ENCODE results near the gene ZDHHC16. TPM values are rescaled to one million over a fixed set of nuclear protein-coding genes. Genes with fewer than 3 reads are reported as not detected.

Gene ZDHHC16
- total and polyA plus RNA-seq, 9 donors = 17.8 to 34.7 (median 26.2) TPM

DNA sequence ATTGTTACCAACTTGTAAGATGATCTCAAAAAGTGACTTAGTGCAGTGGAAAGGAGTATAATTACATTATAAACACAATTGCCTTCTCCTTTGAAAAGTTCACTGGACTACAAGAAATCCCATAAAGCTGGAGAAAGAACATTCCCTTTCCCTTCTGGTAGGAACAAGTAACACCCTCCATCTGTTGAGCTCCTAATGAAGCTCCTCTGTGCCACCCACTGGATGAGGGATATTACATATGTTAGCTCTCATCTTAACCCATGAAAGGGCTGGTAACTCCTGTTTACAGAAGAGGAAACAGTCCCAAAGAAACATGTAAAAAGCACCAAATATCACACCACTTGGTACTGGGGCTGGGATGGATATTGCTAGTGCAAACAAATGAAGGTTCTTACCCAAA, 11.9 kb upstream of the ZDHHC16 start:
- intact Hi-C loops (cut with DNase I) = no loop called here
- H3K36me3 ChIP-seq = no peaks in the 10 kb centered on the region
- DNase-seq = no peak

DNA sequence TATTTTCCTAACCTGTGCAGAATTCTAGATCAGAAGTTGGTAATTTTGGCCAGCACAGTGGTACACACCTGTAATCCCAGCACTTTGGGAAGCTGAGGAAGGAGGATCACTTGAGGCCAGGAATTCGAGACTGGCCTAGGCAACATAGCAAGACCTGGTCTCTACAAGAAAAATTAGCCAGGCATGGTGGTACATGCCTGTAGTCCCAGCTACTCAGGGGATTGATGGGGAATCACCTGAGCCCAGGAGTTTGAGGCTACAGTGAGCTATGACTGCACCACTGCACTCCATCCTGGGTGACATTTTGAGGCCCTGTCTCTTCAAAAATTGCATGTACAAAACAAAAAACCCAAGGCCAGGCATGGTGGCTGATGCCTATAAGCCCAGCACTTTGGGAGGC, 11.4 kb upstream of the ZDHHC16 start:
- intact Hi-C loops (cut with DNase I) = no loop called here
- no peak for DNase-seq
- no peaks in the 10 kb centered on the region for H3K4me1 ChIP-seq (ENCODE audit: insufficient read depth)
- H3K36me3 ChIP-seq = no peaks in the 10 kb centered on the region
- no peaks in the 10 kb centered on the region for H3K9me3 ChIP-seq
- no peak for TF ChIP-seq EP300 (IDR thresholded peaks at IDR 0.05)
- TF ChIP-seq, protein P1, sequence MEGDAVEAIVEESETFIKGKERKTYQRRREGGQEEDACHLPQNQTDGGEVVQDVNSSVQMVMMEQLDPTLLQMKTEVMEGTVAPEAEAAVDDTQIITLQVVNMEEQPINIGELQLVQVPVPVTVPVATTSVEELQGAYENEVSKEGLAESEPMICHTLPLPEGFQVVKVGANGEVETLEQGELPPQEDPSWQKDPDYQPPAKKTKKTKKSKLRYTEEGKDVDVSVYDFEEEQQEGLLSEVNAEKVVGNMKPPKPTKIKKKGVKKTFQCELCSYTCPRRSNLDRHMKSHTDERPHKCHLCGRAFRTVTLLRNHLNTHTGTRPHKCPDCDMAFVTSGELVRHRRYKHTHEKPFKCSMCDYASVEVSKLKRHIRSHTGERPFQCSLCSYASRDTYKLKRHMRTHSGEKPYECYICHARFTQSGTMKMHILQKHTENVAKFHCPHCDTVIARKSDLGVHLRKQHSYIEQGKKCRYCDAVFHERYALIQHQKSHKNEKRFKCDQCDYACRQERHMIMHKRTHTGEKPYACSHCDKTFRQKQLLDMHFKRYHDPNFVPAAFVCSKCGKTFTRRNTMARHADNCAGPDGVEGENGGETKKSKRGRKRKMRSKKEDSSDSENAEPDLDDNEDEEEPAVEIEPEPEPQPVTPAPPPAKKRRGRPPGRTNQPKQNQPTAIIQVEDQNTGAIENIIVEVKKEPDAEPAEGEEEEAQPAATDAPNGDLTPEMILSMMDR (IDR thresholded peaks at IDR 0.05) = no peak
- no peak for TF ChIP-seq POLR2A (IDR thresholded peaks at IDR 0.05)
- 95% methylated on average over 1 of the region's 1 CpG for WGBS, 3 donors
- no peaks in the 10 kb centered on the region for H3K27me3 ChIP-seq
- no peak overlapping the region for H3K27ac ChIP-seq
- no peak overlapping the region for H3K4me3 ChIP-seq

More for the DNA sequence above, 11.9 kb upstream of the ZDHHC16 start:
- Histone ChIP-seq H3K27ac (no peak overlapping the region), H3K4me3 (no peak overlapping the region), H3K4me1 (ENCODE audit: insufficient read depth) (no peaks in the 10 kb centered on the region), H3K27me3 (no peaks in the 10 kb centered on the region), H3K9me3 (no peaks in the 10 kb centered on the region)
- no peak for TF ChIP-seq POLR2A (IDR thresholded peaks at IDR 0.05)
- no peak for TF ChIP-seq EP300 (IDR thresholded peaks at IDR 0.05)
- TF ChIP-seq, protein P1 (IDR thresholded peaks at IDR 0.05) = no peak

DNA sequence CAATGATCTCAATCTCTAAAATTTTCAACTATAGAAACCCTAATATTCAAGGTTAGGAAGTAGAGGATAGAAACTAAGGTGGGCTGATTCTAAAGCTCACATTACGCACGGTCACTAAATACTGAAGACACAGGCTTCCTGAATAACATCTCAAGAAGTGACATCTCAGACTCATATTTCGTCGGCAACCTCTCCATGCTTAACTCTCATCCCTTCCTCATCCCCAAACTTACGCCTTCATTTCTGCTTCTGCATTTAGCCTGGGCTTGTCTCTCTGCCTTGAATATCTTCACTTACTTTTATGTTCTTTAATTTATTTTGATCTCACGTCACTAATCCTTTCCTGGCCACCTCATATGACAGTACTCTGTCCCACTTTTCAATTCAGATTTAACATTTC, 10.8 kb upstream of the ZDHHC16 start:
- no peaks in the 10 kb centered on the region for H3K4me1 ChIP-seq (ENCODE audit: insufficient read depth)
- no peak overlapping the region for H3K4me3 ChIP-seq
- 87 to 93% (median 92%) methylated on average over 6 of the region's 6 CpGs for WGBS, 3 donors
- no peaks in the 10 kb centered on the region for H3K27me3 ChIP-seq
- no peaks in the 10 kb centered on the region for H3K9me3 ChIP-seq
- H3K36me3 ChIP-seq = no peaks in the 10 kb centered on the region
- DNase-seq = no peak
- intact Hi-C loops (cut with DNase I) = no loop called here
- no peak for TF ChIP-seq POLR2A (IDR thresholded peaks at IDR 0.05)
- TF ChIP-seq EP300 (IDR thresholded peaks at IDR 0.05) = no peak
- TF ChIP-seq, protein P1 (IDR thresholded peaks at IDR 0.05) = no peak
- no peak overlapping the region for H3K27ac ChIP-seq

DNA sequence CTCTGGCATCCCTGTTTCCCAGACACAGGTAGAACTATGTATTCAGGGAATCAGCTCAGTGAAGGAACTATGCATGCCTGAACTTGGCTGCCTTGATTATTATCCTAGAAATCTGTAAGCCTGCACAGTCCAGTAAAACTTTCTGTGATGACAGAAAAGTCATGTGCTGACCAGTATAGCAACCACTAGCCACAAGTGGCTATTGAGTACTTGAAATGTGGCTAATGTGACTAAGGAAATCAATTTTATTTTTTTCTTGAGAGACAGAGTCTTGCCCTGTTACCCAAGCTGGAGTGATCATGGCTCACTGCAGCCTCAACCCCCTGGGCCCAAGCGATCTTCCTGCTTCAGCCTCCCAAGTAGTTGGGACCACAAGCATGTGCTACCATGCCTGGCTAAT, 3.7 kb upstream of the ZDHHC16 start:
- DNase-seq = no peak
- WGBS, 3 donors = 96 to 100% (median 98%) methylated on average over 1 of the region's 1 CpG
- H3K4me1 ChIP-seq (ENCODE audit: insufficient read depth) = peaks cover 6% of the 10 kb centered on the region
- no peaks in the 10 kb centered on the region for H3K9me3 ChIP-seq
- H3K27me3 ChIP-seq = no peaks in the 10 kb centered on the region
- intact Hi-C loops (cut with DNase I) = no loop called here
- H3K27ac ChIP-seq = no peak overlapping the region
- no peak overlapping the region for H3K4me3 ChIP-seq
- TF ChIP-seq POLR2A (IDR thresholded peaks at IDR 0.05) (no peak), EP300 (IDR thresholded peaks at IDR 0.05) (no peak)
- TF ChIP-seq, protein P1 (IDR thresholded peaks at IDR 0.05) = no peak
- no peaks in the 10 kb centered on the region for H3K36me3 ChIP-seq

DNA sequence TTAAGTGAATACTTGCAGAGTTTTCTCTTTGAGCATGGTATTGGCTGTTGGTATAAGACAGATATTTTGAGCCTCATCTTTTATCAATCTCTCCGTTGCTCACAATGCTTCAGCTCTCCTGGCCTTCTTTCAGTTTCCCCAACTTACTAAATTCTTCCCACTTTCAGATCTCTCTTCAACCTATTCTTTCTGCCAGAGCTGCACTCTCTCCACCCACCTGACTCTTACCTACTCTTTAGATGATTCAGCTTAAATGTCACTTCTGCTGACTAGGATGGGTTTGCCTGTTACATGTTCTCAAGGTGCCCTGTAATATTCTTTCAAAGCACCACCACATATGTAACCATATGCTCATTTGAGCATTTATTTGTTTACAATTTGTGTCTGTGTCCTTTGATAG, 1.8 kb upstream of the ZDHHC16 start:
- no peak overlapping the region for H3K27ac ChIP-seq
- no peaks in the 10 kb centered on the region for H3K27me3 ChIP-seq
- TF ChIP-seq EP300 (IDR thresholded peaks at IDR 0.05) (no peak), POLR2A (IDR thresholded peaks at IDR 0.05) (no peak)
- TF ChIP-seq, protein P1 (IDR thresholded peaks at IDR 0.05) = no peak
- H3K36me3 ChIP-seq = no peaks in the 10 kb centered on the region
- H3K4me3 ChIP-seq = no peak overlapping the region
- intact Hi-C loops (cut with DNase I) = no loop called here
- WGBS, 3 donors = 92 to 97% (median 95%) methylated on average over 1 of the region's 1 CpG
- H3K9me3 ChIP-seq = no peaks in the 10 kb centered on the region
- no peak for DNase-seq
- peaks cover 10% of the 10 kb centered on the region for H3K4me1 ChIP-seq (ENCODE audit: insufficient read depth)

All from ovary (tissue), 9 donors.